Measurements from ENCODE around the gene NRXN3.

GRCh38 chr14:79333198-79333546 lies 1163.0 kb downstream of the NRXN3 start:
- TF ChIP-seq CTCF (IDR thresholded peaks at IDR 0.05; ENCODE audit: low read length) (no peak), EZH2 (IDR thresholded peaks at IDR 0.05; ENCODE audit: borderline replicate concordance, low read length) (no peak)

All from OCI-LY1 (cell line).